ENCODE results near the gene MDM2. TPM values are rescaled to one million over a fixed set of nuclear protein-coding genes. Genes with fewer than 3 reads are reported as not detected.
A peak's percentile ranks its signal among the peaks of the same experiment; 100 is the strongest.

Gene MDM2
- total RNA-seq, result 10 to 100 TPM; 46.5 to 87.1 (median 67.9) TPM

DNA sequence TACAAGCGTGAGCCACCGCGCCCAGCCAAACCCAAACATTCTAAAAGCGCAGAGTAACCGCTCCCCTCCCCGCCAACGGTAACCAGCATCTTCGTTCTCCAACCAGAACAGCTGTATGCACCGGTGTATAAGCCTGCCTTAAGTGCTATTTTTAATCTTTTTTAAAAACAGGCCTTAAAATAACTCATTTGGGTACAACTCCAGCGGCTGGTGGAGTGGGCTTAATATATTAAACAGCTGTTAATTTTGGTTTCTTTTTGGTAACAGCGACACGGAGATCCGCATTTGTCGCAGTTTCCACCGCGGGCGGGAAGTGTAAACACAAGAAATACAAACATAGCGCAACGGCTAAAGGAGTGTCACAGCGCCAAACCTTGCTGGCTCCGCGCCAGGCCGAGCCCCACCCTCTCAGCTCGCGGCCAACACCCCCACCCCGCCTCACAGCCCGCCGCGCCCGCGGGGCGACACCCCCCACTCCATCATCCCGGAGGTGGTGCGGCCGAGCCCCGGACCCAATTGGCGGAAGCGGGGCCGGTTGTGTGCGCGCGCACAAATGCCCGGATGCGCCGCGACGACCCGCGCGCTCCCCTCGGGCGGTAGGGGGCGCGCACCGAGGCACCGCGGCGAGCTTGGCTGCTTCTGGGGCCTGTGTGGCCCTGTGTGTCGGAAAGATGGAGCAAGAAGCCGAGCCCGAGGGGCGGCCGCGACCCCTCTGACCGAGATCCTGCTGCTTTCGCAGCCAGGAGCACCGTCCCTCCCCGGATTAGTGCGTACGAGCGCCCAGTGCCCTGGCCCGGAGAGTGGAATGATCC lies at the start of gene MDM2:
Gene MDM2, plus strand, starts transcription at position 602 of the 812 bp plus-strand sequence. CDS start 301 bp downstream, outside the sequence.
- Histone ChIP-seq H3K27me3 (no peaks in the 10 kb centered on the region), H3K4me3 (peak within 1 kb of the TSS; percentile 78 to 100 (median 88)), H3K36me3 (peaks cover 0 to 32% (median 8%) of the 10 kb centered on the region in 3 donors), H3K27ac (peak within 1 kb of the TSS; percentile 98 to 100 (median 100)), H3K9me3 (no peaks in the 10 kb centered on the region), H3K4me1 (peaks cover 10 to 47% (median 26%) of the 10 kb centered on the region in 3 donors)
- peak; percentile 78 for DNase-seq
- TF ChIP-seq, protein P1, sequence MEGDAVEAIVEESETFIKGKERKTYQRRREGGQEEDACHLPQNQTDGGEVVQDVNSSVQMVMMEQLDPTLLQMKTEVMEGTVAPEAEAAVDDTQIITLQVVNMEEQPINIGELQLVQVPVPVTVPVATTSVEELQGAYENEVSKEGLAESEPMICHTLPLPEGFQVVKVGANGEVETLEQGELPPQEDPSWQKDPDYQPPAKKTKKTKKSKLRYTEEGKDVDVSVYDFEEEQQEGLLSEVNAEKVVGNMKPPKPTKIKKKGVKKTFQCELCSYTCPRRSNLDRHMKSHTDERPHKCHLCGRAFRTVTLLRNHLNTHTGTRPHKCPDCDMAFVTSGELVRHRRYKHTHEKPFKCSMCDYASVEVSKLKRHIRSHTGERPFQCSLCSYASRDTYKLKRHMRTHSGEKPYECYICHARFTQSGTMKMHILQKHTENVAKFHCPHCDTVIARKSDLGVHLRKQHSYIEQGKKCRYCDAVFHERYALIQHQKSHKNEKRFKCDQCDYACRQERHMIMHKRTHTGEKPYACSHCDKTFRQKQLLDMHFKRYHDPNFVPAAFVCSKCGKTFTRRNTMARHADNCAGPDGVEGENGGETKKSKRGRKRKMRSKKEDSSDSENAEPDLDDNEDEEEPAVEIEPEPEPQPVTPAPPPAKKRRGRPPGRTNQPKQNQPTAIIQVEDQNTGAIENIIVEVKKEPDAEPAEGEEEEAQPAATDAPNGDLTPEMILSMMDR (IDR thresholded peaks at IDR 0.05), result peak; percentile 62 to 87 (median 82)
- TF ChIP-seq POLR2A (IDR thresholded peaks at IDR 0.05), result peak in 3 of 4 donors; percentile 57 to 93 (median 87)
- intact Hi-C loops (cut with DNase I), result no loop called here
- WGBS, 2 donors, result 0% methylated on average over 16 to 17 of the region's 72 CpGs

DNA sequence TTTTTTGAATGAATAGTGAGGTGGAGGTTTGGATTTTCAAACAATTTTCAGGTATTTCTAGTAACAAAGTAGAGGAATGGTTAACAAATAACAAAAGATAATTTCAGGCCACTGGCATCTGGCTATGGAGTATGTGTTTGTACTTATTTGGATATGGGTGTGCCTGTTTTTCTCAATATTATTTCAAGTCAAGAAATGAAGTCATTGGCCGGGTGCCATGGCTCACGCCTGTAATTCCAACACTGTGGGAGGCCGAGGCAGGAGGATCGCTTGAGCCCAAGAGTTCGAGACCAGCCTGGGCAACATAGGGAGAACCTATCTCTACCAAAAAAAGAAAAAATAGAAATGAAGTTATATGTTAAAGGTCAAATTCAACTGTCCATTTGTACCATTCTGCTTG lies 48.1 kb upstream of the MDM2 start:
- Histone ChIP-seq H3K9me3 (no peaks in the 10 kb centered on the region), H3K36me3 (peaks cover 0 to 92% (median 0%) of the 10 kb centered on the region in 3 donors), H3K27ac (no peak overlapping the region), H3K27me3 (no peaks in the 10 kb centered on the region), H3K4me1 (peaks cover 0 to 25% (median 3%) of the 10 kb centered on the region in 3 donors), H3K4me3 (no peak overlapping the region)
- WGBS, 2 donors, result 86 to 93% methylated on average over 5 of the region's 5 CpGs
- intact Hi-C loops (cut with DNase I), result no loop called here
- no peak for DNase-seq
- TF ChIP-seq POLR2A (IDR thresholded peaks at IDR 0.05), result no peak

DNA sequence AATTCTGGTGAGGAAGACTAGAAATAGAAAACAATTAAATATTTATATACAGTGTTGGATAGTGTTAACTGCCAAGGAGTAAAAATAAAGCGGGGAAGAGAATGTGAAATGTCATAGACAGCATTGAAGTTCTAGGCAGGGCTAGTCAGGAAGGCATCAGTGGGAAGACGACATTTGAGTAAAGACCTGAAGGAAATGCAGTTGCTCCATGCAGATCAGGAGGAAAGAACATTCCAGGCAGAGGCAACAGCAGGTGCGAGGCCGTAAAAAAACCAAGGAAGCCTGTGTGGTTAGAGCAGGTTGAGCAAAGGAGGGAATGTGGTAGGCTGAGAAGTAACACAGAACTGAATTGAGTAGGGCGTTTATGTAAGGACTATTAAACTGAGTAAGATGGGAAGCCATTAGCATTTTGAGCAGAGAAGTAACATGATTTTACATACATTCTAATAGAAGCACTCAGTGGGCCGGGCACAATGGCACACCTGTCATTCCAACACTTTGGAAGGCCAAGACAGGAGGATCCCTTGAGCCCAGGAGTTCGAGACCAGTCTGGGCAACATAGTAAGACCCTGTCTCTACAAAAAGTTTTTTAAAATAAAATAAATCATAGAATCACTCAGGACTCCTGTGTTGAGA lies 47.1 kb upstream of the MDM2 start:
- WGBS, 2 donors, result 91% methylated on average over 7 of the region's 7 CpGs

DNA sequence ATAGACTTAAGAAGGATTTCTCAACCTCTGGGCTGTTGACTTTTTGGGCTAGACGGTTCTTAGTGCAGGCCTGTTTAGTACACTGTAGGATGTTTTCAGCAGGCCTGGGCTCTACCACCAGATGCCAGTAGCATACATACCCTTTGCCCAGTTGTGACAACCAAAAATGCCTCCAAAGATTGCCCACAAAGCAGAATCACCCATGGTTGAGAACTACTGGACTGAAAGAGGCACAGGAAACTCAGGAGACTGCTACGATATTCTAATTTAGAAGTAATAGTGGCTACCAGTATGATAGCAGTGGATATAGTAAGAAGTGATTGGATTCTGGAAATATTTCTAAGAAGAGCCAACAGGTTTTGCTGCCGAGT lies 46.5 kb upstream of the MDM2 start:
- no peak for DNase-seq
- Histone ChIP-seq H3K27ac (no peak overlapping the region), H3K4me1 (peaks cover 0 to 25% (median 3%) of the 10 kb centered on the region in 3 donors), H3K9me3 (no peaks in the 10 kb centered on the region), H3K4me3 (no peak overlapping the region), H3K36me3 (peaks cover 0 to 88% (median 0%) of the 10 kb centered on the region in 3 donors), H3K27me3 (no peaks in the 10 kb centered on the region)
- no peak for TF ChIP-seq POLR2A (IDR thresholded peaks at IDR 0.05)
- TF ChIP-seq, protein P1 (IDR thresholded peaks at IDR 0.05), result no peak
- intact Hi-C loops (cut with DNase I), result no loop called here
- WGBS, 2 donors, result 97 to 98% methylated on average over 3 of the region's 3 CpGs

More for the DNA sequence above, 47.1 kb upstream of the MDM2 start:
- Histone ChIP-seq H3K27me3 (no peaks in the 10 kb centered on the region), H3K4me3 (no peak overlapping the region), H3K4me1 (peaks cover 0 to 25% (median 3%) of the 10 kb centered on the region in 3 donors), H3K27ac (no peak overlapping the region), H3K9me3 (no peaks in the 10 kb centered on the region), H3K36me3 (peaks cover 0 to 88% (median 0%) of the 10 kb centered on the region in 3 donors)
- TF ChIP-seq, protein P1 (IDR thresholded peaks at IDR 0.05), result no peak
- no peak for TF ChIP-seq POLR2A (IDR thresholded peaks at IDR 0.05)
- DNase-seq, result no peak
- intact Hi-C loops (cut with DNase I), result no loop called here

DNA sequence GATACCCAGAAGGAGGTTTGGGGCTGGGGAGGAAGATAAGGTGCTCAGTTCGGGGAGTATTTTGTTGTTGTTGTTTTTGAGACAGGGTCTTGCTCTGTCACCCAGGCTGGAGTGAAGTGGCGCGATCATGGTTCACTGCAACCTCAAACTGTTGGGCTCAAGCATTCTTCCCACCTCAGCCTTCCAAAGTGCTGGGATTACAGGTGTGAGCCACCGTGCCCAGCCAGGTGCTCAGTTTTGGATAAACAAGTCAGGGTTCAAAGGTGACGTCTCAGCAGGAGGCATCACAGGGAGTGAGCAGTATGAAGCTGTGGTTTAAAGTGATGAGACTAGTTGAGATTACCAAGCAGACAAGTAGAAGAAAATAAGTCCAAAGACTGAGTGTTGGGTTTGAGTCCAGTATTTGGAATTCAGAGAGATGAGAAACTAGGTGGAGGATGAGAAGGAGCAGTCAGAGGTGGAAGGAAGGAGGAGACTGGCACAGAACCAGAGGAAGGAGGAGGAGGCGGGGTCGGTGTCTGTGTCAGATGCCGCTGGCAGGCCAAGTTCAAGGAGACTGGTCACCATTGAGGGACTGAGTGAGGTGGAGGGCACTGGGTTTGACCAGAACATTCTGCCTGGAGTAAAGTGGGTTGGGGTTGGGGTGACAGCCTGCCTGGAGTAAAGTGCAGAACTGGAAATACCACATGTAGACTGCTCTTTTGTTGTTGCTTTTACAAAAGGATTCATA lies 45.9 kb upstream of the MDM2 start:
- WGBS, 2 donors, result 75 to 78% methylated on average over 8 of the region's 8 CpGs
- DNase-seq, result no peak
- Histone ChIP-seq H3K9me3 (no peaks in the 10 kb centered on the region), H3K27me3 (no peaks in the 10 kb centered on the region), H3K4me1 (peaks cover 0 to 25% (median 3%) of the 10 kb centered on the region in 3 donors), H3K4me3 (no peak overlapping the region), H3K27ac (no peak overlapping the region), H3K36me3 (peaks cover 0 to 87% (median 0%) of the 10 kb centered on the region in 3 donors)
- intact Hi-C loops (cut with DNase I), result no loop called here
- TF ChIP-seq, protein P1 (IDR thresholded peaks at IDR 0.05), result no peak
- TF ChIP-seq POLR2A (IDR thresholded peaks at IDR 0.05), result no peak

All from esophagus squamous epithelium (tissue), 5 donors.